Measurements from ENCODE around the gene DRG2. TPM values are rescaled to one million over a fixed set of nuclear protein-coding genes. Genes with fewer than 3 reads are reported as not detected.
A peak's percentile ranks its signal among the peaks of the same experiment; 100 is the strongest.

The DRG2 gene
- total RNA-seq, 1 experiment from 2014 or later: 52.0 TPM

- Histone ChIP-seq H3K27ac (ENCODE audit: insufficient read length, low read depth, low read length) (no peak overlapping the region), H3K79me2 (ENCODE audit: insufficient read depth, low read length) (no peaks in the 10 kb centered on the region), H4K8ac (replicated peaks; ENCODE audit: insufficient read length, low read depth, low read length) (no peak overlapping the region), H4K5ac (ENCODE audit: insufficient read length, low read depth, low read length) (no peak overlapping the region), H3K14ac (ENCODE audit: insufficient read depth, low read length) (no peak overlapping the region), H3K4me2 (ENCODE audit: insufficient read depth, insufficient read length, low read length) (no peak overlapping the region), H4K20me1 (ENCODE audit: control insufficient read depth, insufficient read depth, insufficient read length) (no peaks in the 10 kb centered on the region), H3T11ph (ENCODE audit: low read length) (no peak overlapping the region), H2AK5ac (ENCODE audit: insufficient read length, low read length) (no peak overlapping the region), H2BK15ac (ENCODE audit: low read depth, low read length) (no peak overlapping the region), H2BK120ac (ENCODE audit: low read depth, low read length, poor library complexity, severe bottlenecking) (no peak overlapping the region), H3K23ac (ENCODE audit: insufficient read length, low read depth, low read length) (no peak overlapping the region), H4K91ac (ENCODE audit: insufficient read length, low read depth, low read length) (no peak overlapping the region), H2BK20ac (ENCODE audit: low read depth, low read length, poor library complexity, severe bottlenecking) (no peak overlapping the region), H3K56ac (ENCODE audit: insufficient read length, low read depth, low read length) (no peak overlapping the region), H3K4me1 (ENCODE audit: insufficient read depth, low read length) (no peaks in the 10 kb centered on the region), H3K79me1 (ENCODE audit: insufficient read depth, low read depth, low read length, poor library complexity, severe bottlenecking) (no peaks in the 10 kb centered on the region), H3K9ac (ENCODE audit: extremely low read depth, insufficient read length, low read length) (no peak overlapping the region), H2AFZ (ENCODE audit: low read length) (no peak overlapping the region), H3K23me2 (ENCODE audit: insufficient read length, low read depth, low read length, poor library complexity, severe bottlenecking) (no peaks in the 10 kb centered on the region), H3K9me3 (ENCODE audit: control insufficient read depth, low read depth, low read length) (no peaks in the 10 kb centered on the region), H3K18ac (ENCODE audit: insufficient read length, low read depth, low read length) (no peak overlapping the region), H3K27me3 (ENCODE audit: insufficient read depth, low read length) (no peaks in the 10 kb centered on the region), H3K4ac (ENCODE audit: low read depth, low read length) (no peak overlapping the region), H2BK12ac (ENCODE audit: insufficient read length, low read depth, low read length) (no peak overlapping the region), H2BK5ac (ENCODE audit: insufficient read length, low read length) (no peak overlapping the region)
- no peak overlapping the region for H3K4me3 Mint-ChIP-seq
- no peak for TF ChIP-seq CTCF (conservative IDR thresholded peaks at IDR 0.05)
- peaks cover 6 to 10% of the 10 kb centered on the region in 2 experiments for H3K4me1 Mint-ChIP-seq
- peaks cover 2 to 10% (median 3%) of the 10 kb centered on the region in 3 experiments; a peak in 5 of 7 replicates for H3K36me3 Mint-ChIP-seq (ENCODE audit: insufficient read depth in 1 of 3, low read depth in 3 of 3)
- H3K27me3 Mint-ChIP-seq (ENCODE audit: low read depth): peaks cover 10% of the 10 kb centered on the region
- H3K9me3 Mint-ChIP-seq: peaks cover 8 to 14% of the 10 kb centered on the region in 2 experiments
- WGBS (ENCODE audit: extremely low coverage, insufficient read length, low lambda C conversion rate): no CpG with 5 or more reads among the region's 7 CpGs
- no peak for DNase-seq
- H3K27ac Mint-ChIP-seq: peak overlapping the region in 1 of 3 experiments; percentile 85; a peak in 2 of 7 replicates
Measured at GRCh38 chr17:18115517-18115916, 27.8 kb downstream of the DRG2 start.

Measured in H9 (cell line).